Activated CD4-positive, alpha-beta T cell treated with anti-CD3 and anti-CD28 coated beads, Interleukin-2, Interleukin-6, amounts not matched to agents 100 ng/mL and 50 ng/mL, durations not matched to agents 16 hours and 8 hours (primary cell): ENCODE measurements around the gene ASPG.

Source experiments
- DNase-seq: peaks from one replicate; pipeline ENCODE4 v3.0.0-alpha.2; 2020

The ASPG gene

GRCh38 chr14:104107101-104107581, 21.6 kb downstream of the ASPG start:
- DNase-seq, result no peak

- no peak for DNase-seq
These were observed 22.4 kb downstream of the ASPG start for GRCh38 chr14:104107611-104108569.

GRCh38 chr14:104108570-104109541, 23.4 kb downstream of the ASPG start:
- no peak for DNase-seq

GRCh38 chr14:104109731-104110361, 24.3 kb downstream of the ASPG start:
- no peak for DNase-seq

GRCh38 chr14:104110491-104111209, 25.1 kb downstream of the ASPG start:
- DNase-seq, result no peak

- no peak for DNase-seq
These were observed 26.0 kb downstream of the ASPG start for GRCh38 chr14:104111301-104112112.

- DNase-seq, result no peak
These were observed 26.6 kb downstream of the ASPG start for GRCh38 chr14:104112113-104112505.

- no peak for DNase-seq
These were observed 27.4 kb downstream of the ASPG start for GRCh38 chr14:104112609-104113571.

GRCh38 chr14:104113631-104114420, 28.3 kb downstream of the ASPG start:
- DNase-seq, result no peak

GRCh38 chr14:104114421-104115130, 29.1 kb downstream of the ASPG start:
- no peak for DNase-seq

- DNase-seq, result no peak
These were observed 29.7 kb downstream of the ASPG start for GRCh38 chr14:104115131-104115600.

- no peak for DNase-seq
These were observed 30.3 kb downstream of the ASPG start for GRCh38 chr14:104115691-104116287.

GRCh38 chr14:104116288-104116755, 30.8 kb downstream of the ASPG start:
- DNase-seq, result no peak

- DNase-seq, result no peak
These were observed 31.3 kb downstream of the ASPG start for GRCh38 chr14:104116756-104117340.

- DNase-seq, result no peak
These were observed 32.0 kb downstream of the ASPG start for GRCh38 chr14:104117341-104118005.

- no peak for DNase-seq
These were observed 32.7 kb downstream of the ASPG start for GRCh38 chr14:104118006-104118844.
